ENCODE measurements around the gene TLE4.
"Not testable (repeated sequence)": the region's sequence is repeated elsewhere in the genome, so short reads cannot be mapped to it uniquely, and the experiment has no call there.

TLE4 gene

DNA sequence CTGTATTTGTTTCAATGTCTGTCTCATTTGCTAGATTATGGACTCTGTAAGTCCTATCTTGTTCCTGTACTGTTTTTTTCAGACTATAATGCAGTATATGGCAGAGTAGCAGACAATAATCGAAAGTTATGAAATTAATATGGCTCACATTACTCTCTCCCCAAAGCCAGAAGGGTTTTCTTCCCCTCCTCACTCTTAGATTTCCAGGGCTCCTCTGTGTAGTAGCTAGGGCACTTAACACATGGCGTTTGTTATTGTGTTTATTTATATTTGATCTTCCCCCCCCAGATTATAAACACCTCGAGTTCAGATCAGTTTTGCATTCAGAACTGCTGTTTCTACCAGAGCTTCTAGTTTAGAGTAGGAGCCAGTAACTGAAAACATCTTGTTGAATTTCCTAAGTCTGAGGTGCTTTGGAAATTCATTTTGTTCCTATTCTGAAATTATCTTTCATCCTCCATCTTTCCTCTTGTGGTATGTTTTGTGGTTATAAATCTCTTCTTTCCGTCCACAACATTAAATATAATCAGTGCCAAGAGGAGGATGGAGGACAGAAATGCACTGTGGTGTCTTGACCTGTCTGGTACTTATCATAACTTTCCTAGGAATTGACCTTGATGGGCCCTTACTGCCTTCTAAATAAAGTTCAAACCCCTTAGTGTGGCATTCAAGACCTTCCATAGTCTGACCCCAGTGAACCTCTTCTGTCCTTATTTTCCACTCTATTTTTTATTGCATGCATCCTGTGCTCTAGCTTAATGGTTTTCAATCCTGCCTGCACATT is 27.0 kb downstream of the TLE4 start:
- no peak for TF ChIP-seq CTCF (IDR thresholded peaks at IDR 0.05; ENCODE audit: borderline replicate concordance, control extremely low read depth, extremely low read depth, insufficient read depth, missing control alignments)
- DNase-seq (ENCODE audit: low spot score), result no peak
- in situ Hi-C loops (cut with MboI; ENCODE audit: low sequenced_read_pairs, unreplicated experiment), result no loop called here

- in situ Hi-C loops (cut with MboI; ENCODE audit: low sequenced_read_pairs, unreplicated experiment), result no loop called here
- no peak for TF ChIP-seq CTCF (IDR thresholded peaks at IDR 0.05; ENCODE audit: borderline replicate concordance, control extremely low read depth, extremely low read depth, insufficient read depth, missing control alignments)
Observed at GRCh38 chr9:79600466-79600865, 28.7 kb downstream of the TLE4 start.

GRCh38 chr9:79603222-79603920 is 31.6 kb downstream of the TLE4 start:
- TF ChIP-seq CTCF (IDR thresholded peaks at IDR 0.05; ENCODE audit: borderline replicate concordance, control extremely low read depth, extremely low read depth, insufficient read depth, missing control alignments), result no peak
- in situ Hi-C loops (cut with MboI; ENCODE audit: low sequenced_read_pairs, unreplicated experiment), result no loop called here
- DNase-seq (ENCODE audit: low spot score), result no peak

More at GRCh38 chr9:79600466-79600865, 28.7 kb downstream of the TLE4 start:
- no peak for DNase-seq (ENCODE audit: low spot score)

- in situ Hi-C loops (cut with MboI; ENCODE audit: low sequenced_read_pairs, unreplicated experiment), result no loop called here
- DNase-seq (ENCODE audit: low spot score), result no peak
- TF ChIP-seq CTCF (IDR thresholded peaks at IDR 0.05; ENCODE audit: borderline replicate concordance, control extremely low read depth, extremely low read depth, insufficient read depth, missing control alignments), result no peak
Observed at GRCh38 chr9:79604149-79604548, 32.4 kb downstream of the TLE4 start.

- DNase-seq (ENCODE audit: low spot score), result no peak
- no peak for TF ChIP-seq CTCF (IDR thresholded peaks at IDR 0.05; ENCODE audit: borderline replicate concordance, control extremely low read depth, extremely low read depth, insufficient read depth, missing control alignments)
- in situ Hi-C loops (cut with MboI; ENCODE audit: low sequenced_read_pairs, unreplicated experiment), result no loop called here
Observed at GRCh38 chr9:79604921-79605562, 33.3 kb downstream of the TLE4 start.

GRCh38 chr9:79606529-79606928 is 34.8 kb downstream of the TLE4 start:
- in situ Hi-C loops (cut with MboI; ENCODE audit: low sequenced_read_pairs, unreplicated experiment); DNase-seq (ENCODE audit: low spot score): not testable (repeated sequence)

Measured in GM13976 (cell line).